ENCODE results near the gene OR2Z1.

Gene OR2Z1

GRCh38 chr19:8681345-8682029, 39.9 kb upstream of the OR2Z1 start:
- Histone ChIP-seq H3K27me3 (replicated peaks) (no peaks in the 10 kb centered on the region), H3K4me3 (ENCODE audit: low read depth, low read length) (no peak overlapping the region), H3K27ac (no peak overlapping the region), H3K36me3 (replicated peaks) (no peaks in the 10 kb centered on the region)
- no peak for DNase-seq
- in situ Hi-C loops (cut with HindIII; ENCODE audit: low pct_ligation_motif_present, low sequenced_read_pairs) = no loop called here
- TF ChIP-seq, protein P1, sequence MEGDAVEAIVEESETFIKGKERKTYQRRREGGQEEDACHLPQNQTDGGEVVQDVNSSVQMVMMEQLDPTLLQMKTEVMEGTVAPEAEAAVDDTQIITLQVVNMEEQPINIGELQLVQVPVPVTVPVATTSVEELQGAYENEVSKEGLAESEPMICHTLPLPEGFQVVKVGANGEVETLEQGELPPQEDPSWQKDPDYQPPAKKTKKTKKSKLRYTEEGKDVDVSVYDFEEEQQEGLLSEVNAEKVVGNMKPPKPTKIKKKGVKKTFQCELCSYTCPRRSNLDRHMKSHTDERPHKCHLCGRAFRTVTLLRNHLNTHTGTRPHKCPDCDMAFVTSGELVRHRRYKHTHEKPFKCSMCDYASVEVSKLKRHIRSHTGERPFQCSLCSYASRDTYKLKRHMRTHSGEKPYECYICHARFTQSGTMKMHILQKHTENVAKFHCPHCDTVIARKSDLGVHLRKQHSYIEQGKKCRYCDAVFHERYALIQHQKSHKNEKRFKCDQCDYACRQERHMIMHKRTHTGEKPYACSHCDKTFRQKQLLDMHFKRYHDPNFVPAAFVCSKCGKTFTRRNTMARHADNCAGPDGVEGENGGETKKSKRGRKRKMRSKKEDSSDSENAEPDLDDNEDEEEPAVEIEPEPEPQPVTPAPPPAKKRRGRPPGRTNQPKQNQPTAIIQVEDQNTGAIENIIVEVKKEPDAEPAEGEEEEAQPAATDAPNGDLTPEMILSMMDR (IDR thresholded peaks at IDR 0.05; ENCODE audit: low read depth, low read length, missing control alignments) = no peak

GRCh38 chr19:8682472-8682871, 39.0 kb upstream of the OR2Z1 start:
- TF ChIP-seq, protein P1 (IDR thresholded peaks at IDR 0.05; ENCODE audit: low read depth, low read length, missing control alignments) = no peak
- Histone ChIP-seq H3K36me3 (replicated peaks) (no peaks in the 10 kb centered on the region), H3K27me3 (replicated peaks) (no peaks in the 10 kb centered on the region), H3K27ac (no peak overlapping the region), H3K4me3 (ENCODE audit: low read depth, low read length) (no peak overlapping the region)
- in situ Hi-C loops (cut with HindIII; ENCODE audit: low pct_ligation_motif_present, low sequenced_read_pairs) = no loop called here
- DNase-seq = no peak

- Histone ChIP-seq H3K36me3 (replicated peaks) (no peaks in the 10 kb centered on the region), H3K27me3 (replicated peaks) (no peaks in the 10 kb centered on the region), H3K4me3 (ENCODE audit: low read depth, low read length) (no peak overlapping the region), H3K27ac (no peak overlapping the region)
- DNase-seq = no peak
- TF ChIP-seq, protein P1 (IDR thresholded peaks at IDR 0.05; ENCODE audit: low read depth, low read length, missing control alignments) = no peak
- in situ Hi-C loops (cut with HindIII; ENCODE audit: low pct_ligation_motif_present, low sequenced_read_pairs) = no loop called here
Observed at GRCh38 chr19:8682931-8683330, 38.5 kb upstream of the OR2Z1 start.

GRCh38 chr19:8684001-8684902, 37.2 kb upstream of the OR2Z1 start:
- no peak overlapping the region for H3K4me3 ChIP-seq (ENCODE audit: low read depth, low read length)

GRCh38 chr19:8686549-8686948, 34.9 kb upstream of the OR2Z1 start:
- no peak for DNase-seq
- no peak overlapping the region for H3K4me3 ChIP-seq (ENCODE audit: low read depth, low read length)
- TF ChIP-seq, protein P1 (IDR thresholded peaks at IDR 0.05; ENCODE audit: low read depth, low read length, missing control alignments) = no peak
- H3K36me3 ChIP-seq (replicated peaks) = no peaks in the 10 kb centered on the region
- in situ Hi-C loops (cut with HindIII; ENCODE audit: low pct_ligation_motif_present, low sequenced_read_pairs) = no loop called here
- no peak overlapping the region for H3K27ac ChIP-seq
- no peaks in the 10 kb centered on the region for H3K27me3 ChIP-seq (replicated peaks)

More at GRCh38 chr19:8684001-8684902, 37.2 kb upstream of the OR2Z1 start:
- in situ Hi-C loops (cut with HindIII; ENCODE audit: low pct_ligation_motif_present, low sequenced_read_pairs) = no loop called here
- TF ChIP-seq, protein P1 (IDR thresholded peaks at IDR 0.05; ENCODE audit: low read depth, low read length, missing control alignments) = no peak
- no peak overlapping the region for H3K27ac ChIP-seq
- no peaks in the 10 kb centered on the region for H3K36me3 ChIP-seq (replicated peaks)
- no peaks in the 10 kb centered on the region for H3K27me3 ChIP-seq (replicated peaks)
- no peak for DNase-seq

All from brain microvascular endothelial cell (primary cell).